ENCODE results near the gene GRIN3A. TPM values are rescaled to one million over a fixed set of nuclear protein-coding genes. Genes with fewer than 3 reads are reported as not detected.

GRIN3A gene
- total RNA-seq, 4 donors from 2014 or later = under 0.01 to 0.69 (median 0.41) TPM

DNA sequence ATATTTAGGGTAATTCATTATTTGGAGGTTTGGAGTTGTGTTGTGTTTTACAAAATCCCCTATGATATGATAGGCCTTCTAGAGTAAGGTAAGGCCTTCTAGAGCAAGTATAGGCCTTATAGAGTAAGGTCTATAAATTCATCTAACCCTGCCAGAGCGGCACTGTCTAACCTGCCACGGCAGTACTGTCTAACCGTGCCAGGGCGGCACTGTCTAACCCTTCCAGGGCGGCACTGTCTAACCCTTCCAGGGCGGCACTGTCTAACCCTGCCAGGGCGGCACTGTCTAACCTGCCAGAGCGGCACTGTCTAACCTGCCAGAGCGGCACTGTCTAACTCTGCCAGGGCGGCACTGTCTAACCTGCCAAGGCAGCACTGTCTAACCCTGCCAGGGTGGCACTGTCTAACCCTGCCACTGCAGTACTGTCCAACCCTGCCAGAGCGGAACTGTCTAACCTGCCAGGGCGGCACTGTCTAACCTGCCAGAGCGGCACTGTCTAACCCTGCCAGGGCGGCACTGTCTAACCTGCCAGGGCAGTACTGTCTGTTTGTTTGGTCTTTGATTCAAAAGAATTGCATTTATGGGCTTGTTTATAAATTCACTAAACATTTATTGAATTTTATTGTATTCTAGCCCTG lies 195.2 kb downstream of the GRIN3A start:
- Histone ChIP-seq H3K36me3 (peaks cover 11 to 90% of the 10 kb centered on the region in 2 donors), H3K4me3 (no peak overlapping the region), H3K9me3 (no peaks in the 10 kb centered on the region), H3K27ac (no peak overlapping the region), H3K4me1 (peaks cover 0 to 10% (median 0%) of the 10 kb centered on the region in 3 donors), H3K27me3 (no peaks in the 10 kb centered on the region)
- TF ChIP-seq POLR2A (IDR thresholded peaks at IDR 0.05) (no peak), EP300 (IDR thresholded peaks at IDR 0.05) (no peak), POLR2AphosphoS5 (IDR thresholded peaks at IDR 0.05) (no peak)
- TF ChIP-seq, protein P1, sequence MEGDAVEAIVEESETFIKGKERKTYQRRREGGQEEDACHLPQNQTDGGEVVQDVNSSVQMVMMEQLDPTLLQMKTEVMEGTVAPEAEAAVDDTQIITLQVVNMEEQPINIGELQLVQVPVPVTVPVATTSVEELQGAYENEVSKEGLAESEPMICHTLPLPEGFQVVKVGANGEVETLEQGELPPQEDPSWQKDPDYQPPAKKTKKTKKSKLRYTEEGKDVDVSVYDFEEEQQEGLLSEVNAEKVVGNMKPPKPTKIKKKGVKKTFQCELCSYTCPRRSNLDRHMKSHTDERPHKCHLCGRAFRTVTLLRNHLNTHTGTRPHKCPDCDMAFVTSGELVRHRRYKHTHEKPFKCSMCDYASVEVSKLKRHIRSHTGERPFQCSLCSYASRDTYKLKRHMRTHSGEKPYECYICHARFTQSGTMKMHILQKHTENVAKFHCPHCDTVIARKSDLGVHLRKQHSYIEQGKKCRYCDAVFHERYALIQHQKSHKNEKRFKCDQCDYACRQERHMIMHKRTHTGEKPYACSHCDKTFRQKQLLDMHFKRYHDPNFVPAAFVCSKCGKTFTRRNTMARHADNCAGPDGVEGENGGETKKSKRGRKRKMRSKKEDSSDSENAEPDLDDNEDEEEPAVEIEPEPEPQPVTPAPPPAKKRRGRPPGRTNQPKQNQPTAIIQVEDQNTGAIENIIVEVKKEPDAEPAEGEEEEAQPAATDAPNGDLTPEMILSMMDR (IDR thresholded peaks at IDR 0.05) = no peak
- no peak for ATAC-seq
- no CpG with 5 or more reads among the region's 14 CpGs for WGBS, 2 donors (ENCODE audit: low coverage in 1 of 2)

DNA sequence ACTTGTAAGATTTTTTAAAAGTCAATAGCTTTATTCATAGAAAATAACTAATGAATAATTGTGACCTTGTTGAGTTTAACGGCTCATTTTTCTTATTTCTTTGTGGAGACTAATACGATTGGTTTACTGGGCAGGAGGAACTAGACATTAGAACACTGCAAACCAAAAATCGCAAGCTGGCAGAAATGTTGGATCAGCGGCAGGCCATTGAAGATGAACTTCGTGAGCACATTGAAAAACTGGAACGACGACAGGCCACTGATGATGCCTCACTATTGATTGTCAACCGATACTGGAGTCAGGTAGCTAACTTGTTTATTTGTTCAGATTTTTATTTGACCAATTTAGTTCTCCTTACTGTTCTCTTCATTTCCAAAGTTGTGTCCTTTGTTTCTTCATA lies 198.4 kb downstream of the GRIN3A start:
- no peak for ATAC-seq
- WGBS, 2 donors (ENCODE audit: low coverage in 1 of 2) = 91 to 92% methylated on average over 8 of the region's 8 CpGs
- H3K36me3 ChIP-seq = peaks cover 0 to 89% of the 10 kb centered on the region in 2 donors

DNA sequence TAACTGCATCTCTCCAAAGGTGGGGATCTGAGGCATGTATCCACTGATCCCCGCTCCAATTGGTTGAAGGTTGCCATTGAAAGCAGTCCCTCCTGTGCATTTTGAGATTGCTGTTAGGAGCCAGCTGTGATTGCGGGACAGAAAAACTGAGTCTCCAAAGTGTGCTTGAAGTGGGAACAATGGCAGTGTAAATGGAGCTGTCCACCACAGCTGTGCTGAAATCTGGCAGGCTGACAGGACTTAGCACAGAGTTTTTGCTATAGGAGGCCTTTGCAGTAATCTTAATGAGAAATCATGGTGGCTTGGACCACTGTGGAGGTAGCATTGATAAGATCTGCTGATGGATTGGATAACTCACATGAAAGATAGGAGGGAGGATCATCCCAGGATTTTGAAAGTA lies 201.5 kb downstream of the GRIN3A start:
- Histone ChIP-seq H3K27ac (no peak overlapping the region), H3K4me3 (no peak overlapping the region), H3K36me3 (peaks cover 0 to 60% of the 10 kb centered on the region in 2 donors), H3K27me3 (no peaks in the 10 kb centered on the region), H3K9me3 (no peaks in the 10 kb centered on the region), H3K4me1 (peaks cover 2 to 55% (median 8%) of the 10 kb centered on the region in 3 donors)
- 100% methylated on average over 1 of the region's 2 CpGs; no CpG with 5 or more reads in 1 of the 2 donors for WGBS, 2 donors (ENCODE audit: low coverage in 1 of 2)
- TF ChIP-seq POLR2AphosphoS5 (IDR thresholded peaks at IDR 0.05) = no peak
- no peak for TF ChIP-seq POLR2A (IDR thresholded peaks at IDR 0.05)
- TF ChIP-seq, protein P1 (IDR thresholded peaks at IDR 0.05) = no peak
- TF ChIP-seq EP300 (IDR thresholded peaks at IDR 0.05) = no peak
- ATAC-seq = no peak

More for the DNA sequence above, 198.4 kb downstream of the GRIN3A start:
- no peak overlapping the region for H3K27ac ChIP-seq
- H3K4me1 ChIP-seq = peaks cover 2 to 38% (median 4%) of the 10 kb centered on the region in 3 donors
- TF ChIP-seq EP300 (IDR thresholded peaks at IDR 0.05) (no peak), POLR2AphosphoS5 (IDR thresholded peaks at IDR 0.05) (no peak), POLR2A (IDR thresholded peaks at IDR 0.05) (no peak)
- TF ChIP-seq, protein P1 (IDR thresholded peaks at IDR 0.05) = no peak
- H3K4me3 ChIP-seq = no peak overlapping the region
- H3K27me3 ChIP-seq = no peaks in the 10 kb centered on the region
- no peaks in the 10 kb centered on the region for H3K9me3 ChIP-seq

DNA sequence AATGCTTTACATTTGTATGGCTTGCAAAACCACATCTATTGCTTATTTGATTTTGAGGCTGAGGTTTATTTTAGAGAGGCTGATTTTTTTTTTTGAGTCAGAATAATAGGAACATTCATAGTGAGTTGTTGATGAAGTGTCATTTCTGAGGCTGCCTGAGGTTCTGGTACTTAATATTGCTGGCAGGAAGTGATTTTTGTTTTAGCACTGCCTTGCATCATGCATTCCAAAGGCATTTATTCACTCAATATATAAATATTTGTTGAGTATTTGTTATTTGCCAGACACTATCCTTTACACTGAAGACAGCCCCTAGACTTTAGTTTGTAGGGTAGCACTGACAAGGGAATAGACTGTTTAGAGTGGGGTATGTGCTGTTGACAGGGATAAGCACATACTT lies 202.1 kb downstream of the GRIN3A start:
- H3K4me3 ChIP-seq = no peak overlapping the region
- H3K36me3 ChIP-seq = peaks cover 0 to 54% of the 10 kb centered on the region in 2 donors
- no peak for ATAC-seq

More for the DNA sequence above, 202.1 kb downstream of the GRIN3A start:
- Histone ChIP-seq H3K27me3 (no peaks in the 10 kb centered on the region), H3K9me3 (no peaks in the 10 kb centered on the region), H3K27ac (no peak overlapping the region), H3K4me1 (peaks cover 2 to 55% (median 8%) of the 10 kb centered on the region in 3 donors)
- TF ChIP-seq POLR2AphosphoS5 (IDR thresholded peaks at IDR 0.05) (no peak), POLR2A (IDR thresholded peaks at IDR 0.05) (no peak), EP300 (IDR thresholded peaks at IDR 0.05) (no peak)
- TF ChIP-seq, protein P1 (IDR thresholded peaks at IDR 0.05) = no peak
